Measurements from ENCODE around the gene STYXL1. TPM values are rescaled to one million over a fixed set of nuclear protein-coding genes. Genes with fewer than 3 reads are reported as not detected.

STYXL1 gene
- total and polyA plus RNA-seq, 12 donors = 20.9 to 82.0 (median 50.8) TPM

GRCh38 chr7:75981453-75982305, 66.1 kb downstream of the STYXL1 start:
- Histone ChIP-seq H3K36me3 (replicated peaks in 1 of 2) (peaks cover 0 to 73% of the 10 kb centered on the region in 2 donors), H3K4me3 (no peak overlapping the region), H3K27ac (peak overlapping the region; percentile 70 to 97 (median 85)), H3K9me3 (replicated peaks in 1 of 3) (no peaks in the 10 kb centered on the region), H3K27me3 (no peaks in the 10 kb centered on the region), H3K4me1 (replicated peaks in 1 of 2) (peaks cover 31 to 72% of the 10 kb centered on the region in 2 donors)
- DNase-seq = peak in 5 of 7 donors; percentile 50 to 68 (median 62)
- intact Hi-C loops (cut with DNase I) = no loop called here
- TF ChIP-seq POLR2A (IDR thresholded peaks at IDR 0.05) (no peak), CTCF (IDR thresholded peaks at IDR 0.05) (no peak)
- 45 to 69% (median 61%) methylated on average over 18 to 38 of the region's 38 CpGs for WGBS, 4 donors

DNA sequence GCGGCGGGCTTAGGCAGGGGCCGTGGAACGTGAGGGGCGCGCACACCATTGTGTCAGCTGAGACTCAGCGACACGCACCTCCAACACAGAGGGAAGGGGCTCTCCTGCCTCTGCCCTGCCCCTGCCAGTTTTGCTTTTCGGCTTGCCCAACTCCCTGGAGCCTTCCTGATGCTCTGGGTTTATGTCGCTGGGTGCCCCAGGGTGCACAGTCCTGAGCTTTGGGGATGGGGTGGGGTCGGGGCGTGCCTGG, 66.7 kb downstream of the STYXL1 start:
- DNase-seq = peak in 1 of 7 donors; percentile 20
- peaks cover 27 to 67% of the 10 kb centered on the region in 2 donors for H3K4me1 ChIP-seq (replicated peaks in 1 of 2)
- H3K4me3 ChIP-seq = no peak overlapping the region
- no peaks in the 10 kb centered on the region for H3K27me3 ChIP-seq
- intact Hi-C loops (cut with DNase I) = no loop called here
- TF ChIP-seq CTCF (IDR thresholded peaks at IDR 0.05) (no peak), POLR2A (IDR thresholded peaks at IDR 0.05) (no peak)
- peak overlapping the region in 4 of 5 donors; percentile 67 to 97 (median 88) for H3K27ac ChIP-seq
- 82 to 100% (median 85%) methylated on average over 1 to 12 of the region's 12 CpGs for WGBS, 4 donors
- H3K9me3 ChIP-seq (replicated peaks in 1 of 3) = no peaks in the 10 kb centered on the region
- H3K36me3 ChIP-seq (replicated peaks in 1 of 2) = peaks cover 0 to 68% of the 10 kb centered on the region in 2 donors

- 68 to 82% (median 72%) methylated on average over 18 to 29 of the region's 29 CpGs for WGBS, 4 donors
- Histone ChIP-seq H3K36me3 (replicated peaks in 1 of 2) (peaks cover 0 to 63% of the 10 kb centered on the region in 2 donors), H3K27me3 (no peaks in the 10 kb centered on the region), H3K27ac (peak overlapping the region; percentile 64 to 97 (median 81)), H3K4me1 (replicated peaks in 1 of 2) (peaks cover 23 to 62% of the 10 kb centered on the region in 2 donors), H3K4me3 (no peak overlapping the region), H3K9me3 (replicated peaks in 1 of 3) (no peaks in the 10 kb centered on the region)
- intact Hi-C loops (cut with DNase I) = no loop called here
- DNase-seq = peak in 2 of 7 donors; percentile 36 to 45
- TF ChIP-seq CTCF (IDR thresholded peaks at IDR 0.05) = no peak
- no peak for TF ChIP-seq POLR2A (IDR thresholded peaks at IDR 0.05)
These were observed 67.2 kb downstream of the STYXL1 start for GRCh38 chr7:75980430-75981202.

GRCh38 chr7:75979759-75980429, 67.9 kb downstream of the STYXL1 start:
- Histone ChIP-seq H3K36me3 (replicated peaks in 1 of 2) (peaks cover 0 to 60% of the 10 kb centered on the region in 2 donors), H3K27ac (peak overlapping the region; percentile 64 to 97 (median 81)), H3K27me3 (no peaks in the 10 kb centered on the region), H3K9me3 (replicated peaks in 1 of 3) (no peaks in the 10 kb centered on the region), H3K4me3 (no peak overlapping the region), H3K4me1 (replicated peaks in 1 of 2) (peaks cover 18 to 55% of the 10 kb centered on the region in 2 donors)
- TF ChIP-seq CTCF (IDR thresholded peaks at IDR 0.05) = peak in 1 of 6 experiments; percentile 3
- TF ChIP-seq POLR2A (IDR thresholded peaks at IDR 0.05) = no peak
- intact Hi-C loops (cut with DNase I) = no loop called here
- DNase-seq = peak; percentile 76 to 94 (median 91)
- 43 to 53% (median 48%) methylated on average over 17 to 22 of the region's 22 CpGs for WGBS, 4 donors
